HL-60/S4 (cell line): ENCODE results near the gene MIDN.

ENCODE experiments used
- in situ Hi-C: fragments of 300-500 bp; cut with MboI; formaldehyde crosslinking; loops from 2 replicates; pipeline ENCODE4 v1.14.3; 2022; ENCODE audit warnings: low sequenced_read_pairs

Gene MIDN

DNA sequence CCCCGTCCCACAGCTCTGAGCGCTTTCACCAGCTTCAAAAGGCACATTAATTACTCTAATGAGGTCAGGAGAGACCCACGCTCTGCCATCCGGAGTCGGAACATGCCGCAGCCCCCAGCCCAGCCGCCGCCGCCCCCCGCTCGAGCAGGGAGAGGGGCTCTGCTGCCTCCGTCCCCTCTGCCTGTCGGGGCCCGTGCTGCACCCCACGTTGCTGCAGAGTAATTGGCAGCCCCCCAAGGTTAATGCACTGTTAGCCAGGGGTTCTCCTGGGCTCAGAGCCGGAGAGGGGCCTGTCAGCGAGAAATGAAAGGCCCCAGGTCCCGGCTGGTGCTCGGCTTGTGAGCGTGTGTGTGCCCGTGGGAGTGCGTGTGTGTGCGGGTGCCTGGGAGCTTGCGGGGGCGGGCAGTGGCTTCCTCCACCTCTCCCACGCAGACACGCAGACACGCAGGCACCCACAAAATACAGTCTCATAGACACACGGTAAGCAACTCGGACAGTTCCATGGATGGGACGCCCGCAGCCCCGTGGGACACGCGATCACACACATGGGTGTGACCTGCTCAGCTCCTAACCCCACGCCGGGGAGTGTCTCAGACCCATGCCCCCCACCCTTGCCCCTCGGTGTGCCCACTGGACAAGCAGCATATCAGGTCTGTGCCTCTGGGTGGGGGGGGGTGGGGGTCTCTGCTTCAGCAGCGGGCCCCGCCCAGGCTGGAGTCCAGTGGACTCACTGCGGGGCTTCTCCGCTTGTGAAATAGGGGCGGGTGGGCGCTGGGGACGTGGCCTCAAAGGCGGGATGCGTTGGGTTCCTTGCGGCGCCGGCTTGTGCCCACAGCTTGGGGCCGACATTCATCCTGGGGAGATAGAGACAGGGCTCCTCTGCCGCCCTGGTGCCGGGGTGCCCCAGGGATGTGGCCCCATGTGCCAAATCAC lies 32.5 kb downstream of the MIDN start:
- in situ Hi-C loops, result no loop called here

DNA sequence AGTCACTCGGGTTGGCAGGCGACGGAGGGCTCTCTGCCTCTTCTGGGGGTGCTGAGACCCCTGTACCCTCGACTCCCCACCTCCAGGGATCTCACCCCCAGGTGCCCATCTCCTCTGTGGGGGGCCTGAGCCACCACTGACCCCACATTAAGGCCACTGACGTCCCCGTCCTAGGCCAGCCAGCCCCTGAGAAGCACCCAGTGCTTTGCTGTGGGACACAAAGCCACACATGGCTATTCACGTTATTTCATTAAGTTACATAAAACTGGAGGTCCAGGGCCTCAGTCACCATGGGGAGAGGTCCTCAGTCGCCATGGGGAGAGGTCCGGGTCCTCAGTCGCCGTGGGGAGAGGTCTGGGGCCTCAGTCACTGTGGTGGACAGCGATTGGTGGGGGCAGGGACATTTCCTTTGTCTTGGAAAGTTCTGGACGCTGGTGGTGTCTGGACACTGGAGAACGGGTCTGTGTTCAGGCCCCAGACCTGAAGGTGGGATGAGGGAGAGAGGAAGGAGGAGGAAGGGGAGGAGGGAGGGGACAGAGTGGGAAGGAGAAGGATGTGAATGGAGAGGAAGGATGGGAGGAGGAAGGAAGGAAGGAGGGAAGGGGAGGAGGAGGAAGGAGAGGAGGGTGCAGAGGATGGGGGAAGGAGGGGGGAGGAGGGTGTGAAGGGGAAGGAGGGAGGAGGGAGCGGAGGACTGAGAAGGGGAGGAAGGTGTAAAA lies 33.3 kb downstream of the MIDN start:
- in situ Hi-C loops, result no loop called here

DNA sequence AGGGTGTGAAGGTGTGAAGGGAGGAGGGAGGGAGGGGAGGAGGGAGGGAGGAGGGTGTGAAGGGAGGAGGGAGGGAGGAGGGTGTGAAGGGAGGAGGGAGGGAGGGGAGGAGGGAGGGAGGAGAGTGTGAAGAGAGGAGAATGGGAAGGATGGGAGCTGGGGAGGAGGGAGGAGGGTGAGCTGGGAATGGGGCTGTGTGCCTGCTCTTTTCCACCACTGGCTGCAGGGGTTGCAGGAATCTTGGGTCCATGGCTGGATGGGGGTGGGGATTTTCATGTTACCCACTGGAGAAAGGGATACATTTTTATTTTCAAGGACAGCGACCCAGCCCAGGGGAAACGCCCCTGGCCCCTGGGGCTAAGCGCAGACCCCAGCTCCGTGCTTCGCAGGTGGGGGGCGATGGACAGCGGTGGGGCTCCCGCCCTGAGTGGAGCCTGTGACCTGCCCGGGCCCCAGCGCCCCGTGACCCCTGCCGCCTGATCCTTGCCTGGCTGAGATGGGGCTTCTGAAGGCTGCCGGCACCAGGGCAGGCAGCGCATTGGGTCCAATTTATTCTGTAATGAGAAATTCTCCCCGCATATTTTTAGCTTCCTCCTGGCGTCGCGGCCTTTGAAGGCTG lies 34.3 kb downstream of the MIDN start:
- in situ Hi-C loops, result no loop called here

DNA sequence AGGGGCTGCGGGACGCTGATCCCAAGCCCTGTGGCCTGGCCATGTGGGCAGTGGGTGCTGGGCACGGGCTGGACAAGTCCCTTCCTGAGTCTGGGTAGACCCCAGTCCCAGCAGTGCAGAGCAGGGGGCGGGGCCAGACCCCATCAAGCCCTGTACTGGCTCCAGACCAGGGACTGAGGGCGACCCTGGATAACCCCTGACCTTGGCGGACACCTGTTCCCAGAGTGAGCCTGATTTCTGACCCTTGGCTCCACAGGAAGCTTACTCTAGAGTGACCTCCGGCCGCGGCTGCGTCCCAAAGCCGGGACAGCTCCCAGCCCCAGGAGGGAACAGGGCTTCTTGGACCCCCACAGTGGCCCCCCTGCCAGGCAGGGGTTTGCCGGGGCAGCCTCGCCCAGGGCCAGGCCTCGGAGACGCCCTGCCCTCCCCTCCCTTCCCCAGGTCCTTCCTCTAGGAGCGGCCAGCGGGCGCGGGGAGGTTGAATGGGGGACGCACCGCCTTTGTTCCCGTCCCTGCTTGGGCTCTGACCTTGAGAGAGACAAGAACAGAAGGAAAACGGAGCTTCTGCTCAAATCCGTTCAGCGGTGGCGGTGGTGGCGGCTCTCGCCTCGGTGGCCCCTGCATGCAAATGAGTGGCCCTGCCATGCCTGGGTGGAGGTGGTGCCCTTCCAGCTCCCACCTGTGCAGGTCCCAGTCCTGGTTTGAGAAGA lies 35.0 kb downstream of the MIDN start:
- in situ Hi-C loops, result no loop called here

DNA sequence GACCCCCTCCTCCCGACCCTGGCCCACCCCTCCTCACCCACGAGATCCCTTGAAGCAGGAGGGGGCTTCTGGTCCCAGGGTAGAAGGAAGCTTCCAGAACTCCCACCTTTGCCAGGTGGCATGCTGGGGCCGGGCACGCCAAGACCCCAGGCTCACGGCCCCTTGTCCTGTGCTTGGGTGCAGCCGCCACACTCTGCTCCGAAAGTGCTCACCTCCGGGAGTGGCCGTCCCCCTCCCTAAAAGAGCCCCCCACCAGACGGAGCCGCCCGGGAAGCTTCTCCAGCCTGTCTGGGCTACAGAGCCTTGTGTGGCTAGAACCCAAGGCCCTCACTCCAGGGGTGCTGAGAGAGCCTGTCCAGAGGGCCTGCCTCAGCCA lies 35.5 kb downstream of the MIDN start:
- in situ Hi-C loops, result no loop called here

DNA sequence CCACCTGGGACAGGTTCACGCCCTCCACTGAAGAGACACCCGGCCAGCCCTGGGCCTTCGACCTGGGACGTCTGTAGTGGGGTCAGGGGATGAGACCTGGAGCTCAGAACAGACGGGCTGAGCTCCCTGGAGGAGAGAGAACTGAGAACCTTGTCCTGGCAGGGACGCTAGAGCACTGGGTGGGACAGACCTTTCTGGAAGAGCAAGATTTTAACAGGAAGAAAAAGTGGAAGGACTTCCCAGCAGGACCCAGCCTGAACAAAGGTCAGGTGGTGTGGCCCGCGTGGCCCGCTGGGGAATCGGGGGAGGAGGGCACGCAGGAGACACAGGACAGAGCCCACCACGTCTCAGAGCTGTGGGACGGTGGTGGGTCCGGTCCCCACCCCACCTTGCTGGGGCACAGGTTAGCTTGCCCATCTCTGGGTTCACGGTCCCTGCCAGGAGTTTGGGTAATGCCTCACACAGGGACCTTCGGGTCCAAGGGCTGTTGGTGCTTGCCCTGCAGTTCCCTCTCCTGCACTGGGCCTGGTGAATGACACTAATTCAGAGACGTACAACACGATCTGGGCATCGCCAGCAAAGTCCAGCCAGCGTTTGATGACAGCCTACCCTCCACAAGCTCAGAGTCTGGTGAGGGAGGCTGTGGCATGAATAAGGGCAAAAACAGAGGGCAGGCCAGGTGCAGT lies 36.1 kb downstream of the MIDN start:
- in situ Hi-C loops, result no loop called here

DNA sequence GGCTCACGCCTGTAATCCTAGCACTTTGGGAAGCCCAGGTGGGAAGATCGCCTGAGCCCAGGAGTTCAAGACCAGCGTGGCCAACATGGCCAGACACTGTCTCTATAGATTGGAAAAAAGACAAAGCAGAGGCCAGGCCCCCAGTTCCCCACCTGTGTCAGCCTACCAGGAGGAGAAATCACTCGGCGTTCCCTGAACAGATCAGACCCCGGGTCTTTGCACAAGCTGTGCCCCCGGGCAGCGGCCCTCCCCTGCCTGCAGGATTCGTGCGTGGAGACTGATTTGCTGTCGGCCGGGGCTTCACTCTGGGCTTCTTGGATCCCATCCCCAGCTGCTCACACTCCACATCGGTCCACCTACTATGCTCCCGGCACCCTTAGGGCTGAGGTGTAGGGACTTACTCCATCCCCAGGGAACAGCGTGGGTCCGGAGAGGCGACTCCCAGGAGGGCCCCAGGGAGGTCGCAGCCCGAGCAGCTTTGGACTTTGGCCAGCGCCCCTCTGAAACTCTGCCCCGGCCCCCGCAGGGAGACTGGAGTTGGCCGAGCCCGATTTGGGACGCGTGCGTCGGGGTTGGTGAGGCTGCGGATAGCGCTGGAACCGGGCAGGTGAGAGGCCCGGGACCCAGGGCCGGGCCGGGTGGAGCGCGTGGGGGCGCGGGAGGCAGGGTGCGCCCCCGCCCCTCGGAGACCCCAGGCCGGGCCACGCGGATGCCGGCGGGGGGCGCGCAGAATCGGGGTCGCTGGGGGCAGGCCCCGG lies 36.8 kb downstream of the MIDN start:
- in situ Hi-C loops, result no loop called here

DNA sequence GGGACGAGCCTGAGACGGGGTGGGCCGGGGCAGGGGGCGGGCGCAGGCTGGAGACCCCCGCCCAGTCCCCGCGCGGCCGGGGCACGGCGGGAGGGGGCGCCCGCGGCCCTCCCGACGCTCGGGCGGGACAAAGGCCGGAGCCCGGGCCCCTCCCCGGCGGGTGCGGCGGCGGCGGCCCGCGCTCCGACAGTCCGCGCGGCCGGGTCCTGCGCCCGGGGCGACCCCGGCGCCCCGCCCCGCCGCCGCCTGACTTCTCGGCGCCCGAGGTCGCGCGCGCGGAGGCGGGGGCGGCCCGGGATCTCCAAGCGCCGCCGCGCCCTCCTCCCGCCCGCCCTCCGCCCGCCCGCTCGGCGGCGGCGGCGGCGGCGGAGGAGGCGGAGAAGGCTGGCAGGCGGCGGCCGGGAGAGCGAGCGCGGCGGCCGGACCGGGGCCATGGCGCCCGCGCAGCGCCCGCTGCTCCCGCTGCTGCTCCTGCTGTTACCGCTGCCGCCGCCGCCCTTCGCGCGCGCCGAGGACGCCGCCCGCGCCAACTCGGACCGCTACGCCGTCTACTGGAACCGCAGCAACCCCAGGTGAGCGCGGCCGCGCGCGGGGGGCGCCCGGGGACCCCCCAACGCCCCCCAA lies 37.5 kb downstream of the MIDN start, which contains the start of gene EFNA2:
Gene EFNA2, plus strand, starts transcription at position 137 of the 624 bp plus-strand sequence. Its CDS starts 296 bp downstream, at position 433.
- in situ Hi-C loops, result no loop called here

DNA sequence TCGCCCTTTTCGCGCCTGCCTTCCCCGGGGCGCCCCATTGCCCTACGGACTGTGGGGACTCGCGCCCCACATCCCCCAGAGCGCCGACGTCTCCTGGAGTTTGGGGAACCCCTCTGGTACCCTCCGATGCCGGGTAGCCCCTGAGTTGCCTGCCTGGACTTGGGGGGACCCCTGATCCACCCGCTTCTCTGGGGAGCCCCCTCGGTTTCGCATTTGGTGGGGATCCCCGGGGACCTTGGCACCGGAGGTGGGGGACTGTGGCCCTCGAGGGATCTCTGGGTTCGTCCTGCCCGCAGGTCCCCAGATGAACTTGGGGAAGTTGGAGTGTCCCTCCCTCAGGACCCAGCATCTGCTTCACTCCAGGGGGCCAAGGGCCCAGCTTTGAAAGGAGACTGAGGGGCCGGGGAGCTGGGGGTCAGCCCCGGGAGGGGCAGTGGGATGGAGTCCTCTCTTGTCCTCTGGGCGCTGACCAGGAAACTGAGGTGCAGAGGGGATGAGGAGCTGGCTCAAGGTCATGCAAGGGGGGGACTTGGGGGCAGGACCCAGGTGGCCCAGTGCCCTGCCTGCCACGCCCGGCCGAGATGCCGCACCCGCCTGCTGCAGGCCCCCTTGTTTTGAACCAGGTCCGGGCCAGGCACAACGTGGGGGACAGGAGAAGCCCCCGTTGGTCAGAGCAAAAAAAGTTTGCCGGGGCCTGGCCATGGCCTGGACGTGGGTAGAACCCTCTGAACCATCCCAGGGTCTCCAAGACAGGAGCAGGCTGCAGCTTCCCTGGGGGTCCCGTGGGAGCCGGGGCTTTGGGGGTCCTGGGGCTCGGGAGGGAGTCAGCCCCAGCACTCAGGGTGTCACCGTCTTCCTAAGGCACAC lies 38.3 kb downstream of the MIDN start:
- in situ Hi-C loops, result no loop called here

DNA sequence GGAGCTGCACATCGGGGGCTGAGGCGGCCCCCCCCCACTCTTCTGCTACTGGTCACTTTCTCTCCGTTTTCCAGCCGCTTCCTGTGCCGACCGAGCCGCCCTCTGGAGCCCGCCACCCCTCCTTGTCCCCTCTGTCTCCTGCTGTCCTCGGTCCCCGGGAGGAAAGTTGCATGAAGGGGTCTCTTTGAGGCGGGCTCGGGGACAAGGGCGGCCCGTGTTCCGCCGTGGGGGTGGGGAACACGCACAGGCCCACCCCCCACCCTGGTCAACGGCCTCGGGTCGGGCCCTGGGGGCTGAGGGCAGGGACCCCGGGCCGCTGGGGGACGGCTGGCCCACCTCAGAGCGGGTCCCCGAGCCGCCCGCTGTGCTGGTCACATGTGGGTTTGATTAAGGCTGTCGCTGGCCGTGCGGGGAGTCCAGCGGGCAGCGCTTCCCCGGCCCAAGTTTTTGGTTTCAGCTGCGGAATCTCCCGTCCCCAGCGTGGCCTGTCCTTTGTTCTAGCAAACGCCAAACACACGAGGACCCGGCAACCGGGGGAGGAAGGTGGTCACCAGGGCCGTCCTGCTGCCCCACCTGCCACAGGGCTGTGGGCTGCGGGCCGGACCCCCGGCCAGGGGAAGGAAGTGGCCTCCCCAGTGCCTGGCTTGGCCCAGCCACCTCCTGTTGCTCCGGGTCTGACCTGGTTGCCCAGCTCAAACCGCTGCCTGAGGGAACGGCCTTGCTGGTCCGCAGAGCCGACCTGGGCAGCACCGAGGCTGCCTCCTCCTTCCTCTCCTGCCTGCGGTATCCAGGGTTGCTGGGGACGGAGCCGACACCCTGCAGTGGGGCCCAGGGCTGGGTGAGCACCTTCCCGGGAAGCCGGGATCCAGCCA lies 39.2 kb downstream of the MIDN start:
- in situ Hi-C loops, result no loop called here

DNA sequence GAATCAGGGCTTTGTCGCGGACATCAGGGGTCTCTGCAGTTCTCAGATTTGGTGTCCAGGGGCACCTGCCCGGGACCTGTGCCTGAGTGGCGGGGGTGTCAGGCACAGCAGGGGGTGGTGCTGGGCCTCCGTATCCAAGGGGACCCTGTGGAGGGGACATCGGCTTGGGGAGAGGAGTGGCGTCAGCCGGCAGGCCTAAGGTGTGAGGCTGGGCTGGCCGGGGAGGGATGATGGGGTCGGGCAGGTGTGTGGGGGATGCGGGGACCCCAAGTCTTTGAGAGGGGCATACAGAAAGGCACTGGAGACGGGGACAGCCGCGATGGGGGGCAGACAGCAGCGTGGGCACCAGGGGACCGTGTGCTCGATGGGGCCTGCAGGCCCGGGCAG lies 39.8 kb downstream of the MIDN start:
- in situ Hi-C loops, result no loop called here

DNA sequence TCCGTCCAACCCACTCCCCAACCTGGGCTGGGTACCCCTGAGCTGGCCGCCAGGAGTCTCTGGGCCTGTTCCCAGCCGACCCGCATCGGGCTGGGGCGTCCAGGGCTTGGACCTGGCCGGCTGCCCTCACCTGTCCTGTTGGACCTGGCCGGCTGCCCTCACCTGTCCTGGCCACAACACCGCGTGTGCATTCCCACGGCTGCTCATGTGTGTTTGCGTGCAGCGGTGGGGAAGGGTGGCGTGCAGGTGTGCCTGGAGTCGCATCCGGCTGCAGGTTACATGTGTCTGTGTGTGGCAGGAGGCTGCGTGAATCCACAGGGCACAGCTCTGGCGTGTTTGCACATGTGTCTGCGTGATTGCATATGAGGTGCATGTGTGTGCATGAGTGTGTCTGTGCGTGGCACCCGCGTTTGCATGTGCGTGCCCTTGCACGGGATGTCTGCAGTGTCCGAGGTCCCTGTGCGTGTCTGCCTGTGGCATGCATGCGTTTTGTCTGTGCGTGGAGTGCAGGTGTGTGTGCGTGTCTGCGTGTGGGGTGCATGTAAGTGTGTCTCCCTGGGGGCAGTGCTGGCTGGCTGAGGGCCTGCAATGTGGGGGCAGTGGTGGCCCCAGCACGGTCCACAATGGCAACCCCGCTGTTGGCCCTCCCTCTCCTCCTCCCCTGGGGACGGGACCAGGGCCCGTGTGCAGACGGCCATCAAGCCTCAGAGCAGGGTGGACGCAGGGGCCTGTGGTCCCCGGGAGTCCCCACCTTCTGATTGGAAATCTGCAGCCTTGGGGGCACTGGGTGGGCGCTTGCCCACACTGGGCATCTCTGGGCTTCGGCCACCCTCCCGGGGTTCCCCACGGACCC lies 40.7 kb downstream of the MIDN start:
- in situ Hi-C loops, result no loop called here

DNA sequence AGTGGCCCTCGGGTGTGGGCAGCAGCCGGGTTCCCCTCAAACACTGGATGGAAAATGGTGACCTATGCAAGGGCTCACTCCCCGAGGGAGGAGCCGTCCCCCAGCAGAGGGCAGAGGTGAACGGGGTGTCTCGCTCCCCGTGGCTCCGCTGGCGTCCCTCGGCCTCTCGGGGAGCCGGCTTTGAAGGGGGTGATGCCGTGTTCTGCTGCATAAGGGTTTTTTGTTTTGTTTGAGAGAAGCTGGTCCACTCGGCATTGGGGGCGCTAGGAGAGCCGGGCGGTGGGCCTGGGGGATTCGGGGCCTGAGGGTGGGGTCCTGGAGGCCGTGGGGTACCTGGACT lies 41.3 kb downstream of the MIDN start:
- in situ Hi-C loops, result no loop called here

DNA sequence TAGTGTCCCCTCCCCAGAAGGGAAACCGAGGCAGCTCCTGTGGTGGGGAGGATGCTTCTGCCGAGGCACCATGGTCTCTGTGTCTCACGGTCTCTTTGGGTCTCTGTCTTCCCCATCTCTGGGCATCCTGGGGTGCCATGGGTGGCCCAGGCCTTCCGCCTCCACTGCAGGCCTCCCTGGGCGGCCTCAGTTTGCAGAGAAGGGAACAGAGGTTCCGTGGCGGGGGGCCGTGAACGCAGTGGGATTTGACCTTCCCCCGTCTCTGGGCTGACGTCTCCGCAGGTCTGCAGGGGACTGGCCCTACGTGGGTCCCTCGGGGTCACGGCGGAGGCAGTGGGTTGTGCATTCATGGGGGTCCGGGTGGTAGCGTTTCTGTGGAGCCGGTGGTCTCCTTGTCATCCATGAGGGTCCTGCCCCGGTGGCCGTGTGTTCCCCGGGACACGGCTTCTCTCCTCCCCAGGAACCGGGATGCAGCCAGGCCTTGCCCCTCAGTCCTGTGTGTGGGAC lies 41.9 kb downstream of the MIDN start:
- in situ Hi-C loops, result no loop called here

DNA sequence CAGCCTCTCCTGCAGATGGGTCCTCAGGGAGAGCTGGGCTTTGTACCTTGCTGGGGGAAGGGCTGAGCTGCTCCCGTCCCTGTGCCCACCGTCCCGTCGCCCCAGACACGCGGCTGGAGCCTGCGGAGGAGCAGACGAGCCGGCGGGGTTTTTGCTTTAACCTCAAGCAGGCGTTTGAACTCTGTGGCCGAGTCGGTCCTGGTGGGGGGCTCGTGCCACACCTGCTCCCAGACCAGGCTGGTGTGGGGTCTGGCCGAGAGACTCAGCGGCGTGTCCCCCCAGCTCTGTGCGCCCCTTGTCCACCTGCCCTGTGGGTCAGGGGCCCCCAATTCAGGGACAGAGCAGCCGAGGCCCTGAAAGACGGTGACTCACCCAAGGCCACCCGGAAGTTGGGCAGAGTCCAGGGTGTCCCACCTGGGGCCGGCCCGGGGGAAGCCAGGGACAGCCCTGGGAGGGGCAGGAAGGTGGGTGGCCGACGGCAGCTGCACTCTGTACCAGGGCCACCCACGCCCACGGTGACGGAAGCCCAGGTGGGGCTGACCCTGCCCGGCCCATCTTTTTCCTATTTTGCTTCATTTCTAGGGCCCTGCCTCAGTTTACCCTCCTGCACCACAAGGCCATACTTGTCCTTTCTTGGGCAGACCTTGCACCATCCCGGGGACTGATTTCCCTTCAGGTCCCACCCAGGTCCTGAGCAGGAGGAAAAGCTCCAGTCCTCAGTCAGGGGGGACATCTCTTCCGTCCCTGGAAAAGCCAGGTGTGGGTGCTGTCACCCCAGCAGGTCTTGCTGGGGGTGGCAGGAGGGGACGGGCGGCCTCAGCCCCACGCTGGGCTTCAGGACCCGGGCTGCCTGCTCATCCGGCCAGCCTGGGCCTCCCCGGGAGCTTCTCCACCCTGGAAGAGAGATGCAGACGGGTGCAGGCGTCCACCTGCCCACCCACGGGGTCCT lies 42.6 kb downstream of the MIDN start:
- in situ Hi-C loops, result no loop called here
